HCT116 (cell line): ENCODE measurements around the gene SND1. TPM values are rescaled to one million over a fixed set of nuclear protein-coding genes. Genes with fewer than 3 reads are reported as not detected.

Experiments
- ATAC-seq: fragments of 200-7000 bp; cut with Tn5 transposase; 2 replicates; pipeline ENCODE4 v1.9.1; 2020; ENCODE audit warnings: mild to moderate bottlenecking, moderate library complexity
- BruUV-seq: library from RNA; stranded (reverse); fragments of 400-500 nt; replicated peaks from 2 replicates; lab custom pipeline; 2021; lab: Mats Ljungman, UMichigan
- CTCF ChIA-PET: fragments of 300-600 bp; sonication (Branson Sonifier 250); formaldehyde crosslinking; loops from one replicate; lab custom pipeline; 2021; ENCODE audit warnings: antibody characterized with exemption; lab: Charles Lee
- POLR2A ChIA-PET: fragments of 300-600, 350-600 bp; sonication (Branson Sonifier 250); formaldehyde crosslinking; loops from one replicate; lab custom pipeline; 2021; ENCODE audit warnings: antibody characterized with exemption; lab: Charles Lee
- RAD21 ChIA-PET, 2 experiments: fragments of 300-600 bp; sonication (Branson Sonifier 250); formaldehyde crosslinking; loops; one replicate each; lab custom pipeline; 2023; ENCODE audit warnings: low total read pairs in 2 of 2; ENCODE audit not compliant: uncharacterized antibody in 2 of 2, unreplicated experiment in 2 of 2, low non-redundant PET in 1 of 2; lab: Charles Lee
- DNase-seq: peaks from one replicate; pipeline ENCODE4 v3.0.0-alpha.2; 2010; ENCODE audit warnings: low read depth, low spot score
- H2AFZ ChIP-seq: fragments of 200-600 bp; shearing (Covaris generic), sonication (generic); 2 replicates; pipeline ENCODE4 v1.6.1; 2017; ENCODE audit warnings: low read depth, mixed run types, mixed read lengths, antibody characterized with exemption, low read length; ENCODE audit not compliant: poor library complexity, severe bottlenecking
- H3K27ac ChIP-seq: 2 replicates; pipeline ENCODE4 v1.5.1; 2012; ENCODE audit warnings: low read depth, low read length
- H3K27me3 ChIP-seq: fragments of 200-600 bp; sonication (generic); 2 replicates; pipeline ENCODE4 v1.6.1; 2016; ENCODE audit warnings: mixed run types, low read length, mixed read lengths; ENCODE audit not compliant: insufficient read depth
- H3K36me3 ChIP-seq, 2 experiments: fragments of 200-500 bp in 1 of 2; fragments of 200-600 bp in 1 of 2; sonication (Bioruptor generic) in 1 of 2; sonication (generic) in 1 of 2; 2 replicates each; pipeline versions ENCODE4 v1.5.1 to v1.6.1; 2014 to 2016; ENCODE audit warnings: low read length in 2 of 2, inconsistent platforms in 1 of 2, mixed read lengths in 1 of 2, mixed run types in 1 of 2; ENCODE audit not compliant: insufficient read depth in 2 of 2, control insufficient read depth in 1 of 2
- H3K4me1 ChIP-seq, 2 experiments: fragments of 200-600 bp in 1 of 2; sonication (generic) in 1 of 2; 2 replicates each; pipeline versions ENCODE4 v1.5.1 to v1.6.1; 2012 to 2017; ENCODE audit warnings: low read length in 2 of 2, inconsistent platforms in 1 of 2, mild to moderate bottlenecking in 1 of 2, mixed read lengths in 1 of 2, mixed run types in 1 of 2, moderate library complexity in 1 of 2; ENCODE audit not compliant: insufficient read depth in 2 of 2, control insufficient read depth in 1 of 2
- H3K4me2 ChIP-seq: fragments of 200-600 bp; sonication (generic); 2 replicates; pipeline ENCODE4 v1.6.1; 2017; ENCODE audit warnings: mixed run types, low read length, mixed read lengths
- H3K4me3 ChIP-seq, 2 experiments: fragments of 200-600 bp in 1 of 2; sonication (generic) in 1 of 2; replicated peaks in 1 of 2; 2 replicates each; pipeline ENCODE4 v1.5.1; 2011 to 2016; ENCODE audit warnings: low read length in 2 of 2, control low read depth in 1 of 2, low read depth in 1 of 2, mild to moderate bottlenecking in 1 of 2, mixed read lengths in 1 of 2, mixed run types in 1 of 2
- H3K79me2 ChIP-seq: fragments of 200-600 bp; sonication (generic); 2 replicates; pipeline ENCODE4 v1.6.1; 2017; ENCODE audit warnings: mild to moderate bottlenecking, mixed run types, low read length, moderate library complexity, mixed read lengths; ENCODE audit not compliant: insufficient read depth
- H3K9ac ChIP-seq: fragments of 200-600 bp; sonication (generic); 2 replicates; pipeline ENCODE4 v1.6.1; 2016; ENCODE audit warnings: low read length, mixed read lengths
- H3K9me2 ChIP-seq: fragments of 200-600 bp; sonication (generic), shearing (Covaris generic); 2 replicates; pipeline ENCODE4 v1.6.1; 2017; ENCODE audit warnings: mixed run types, mild to moderate bottlenecking, moderate library complexity; ENCODE audit not compliant: insufficient read depth
- H3K9me3 ChIP-seq, 2 experiments: fragments of 200-500 bp in 1 of 2; fragments of 200-600 bp in 1 of 2; sonication (Bioruptor generic) in 1 of 2; sonication (generic) in 1 of 2; 2 replicates each; pipeline ENCODE4 v1.6.1; 2014 to 2017; ENCODE audit warnings: low read length in 2 of 2, mixed read lengths in 2 of 2, inconsistent platforms in 1 of 2, low read depth in 1 of 2, mild to moderate bottlenecking in 1 of 2, mixed run types in 1 of 2, moderate library complexity in 1 of 2; ENCODE audit not compliant: control insufficient read depth in 1 of 2, insufficient read depth in 1 of 2
- H4K20me1 ChIP-seq: fragments of 200-600 bp; sonication (generic), shearing (Covaris generic); 2 replicates; pipeline ENCODE4 v1.6.1; 2017; ENCODE audit warnings: mixed run types, mild to moderate bottlenecking, moderate library complexity; ENCODE audit not compliant: insufficient read depth
- CEBPB ChIP-seq: IDR thresholded peaks from 2 replicates; pipeline ENCODE4 v1.6.1; 2012; ENCODE audit warnings: low read depth
- ELF1 ChIP-seq: IDR thresholded peaks from 2 replicates; pipeline ENCODE4 v1.6.1; 2012; ENCODE audit warnings: low read depth, borderline replicate concordance
- EZH2 ChIP-seq: fragments of 200-600 bp; sonication (generic); IDR thresholded peaks from 2 replicates; pipeline ENCODE4 v1.6.1; 2017; ENCODE audit warnings: antibody characterized with exemption, mixed run types
- EZH2phosphoT487 ChIP-seq: fragments of 200-600 bp; IDR thresholded peaks from 2 replicates; pipeline ENCODE4 v1.6.1; 2018; ENCODE audit warnings: antibody characterized with exemption, borderline replicate concordance
- JUND ChIP-seq: IDR thresholded peaks from 2 replicates; pipeline ENCODE4 v1.6.1; 2012
- POLR2A ChIP-seq: IDR thresholded peaks from 2 replicates; pipeline ENCODE4 v1.7.0; 2011; ENCODE audit warnings: borderline replicate concordance; ENCODE audit not compliant: insufficient read depth, insufficient read length; ENCODE audit errors: extremely low read depth
- SP1 ChIP-seq: IDR thresholded peaks from 2 replicates; pipeline ENCODE4 v1.6.1; 2012; ENCODE audit warnings: low read depth
- TCF7L2 ChIP-seq: IDR thresholded peaks from 2 replicates; pipeline ENCODE4 v1.7.0; 2011; ENCODE audit warnings: borderline replicate concordance, inconsistent platforms; ENCODE audit not compliant: insufficient read depth, insufficient read length; ENCODE audit errors: extremely low read depth
- YY1 ChIP-seq: IDR thresholded peaks from 2 replicates; pipeline ENCODE4 v1.6.1; 2011; ENCODE audit warnings: low read length, low read depth, moderate library complexity, mild to moderate bottlenecking; ENCODE audit not compliant: insufficient replicate concordance; ENCODE audit errors: extremely low read depth
- ZFX ChIP-seq: fragments of 450-650 bp; IDR thresholded peaks from 2 replicates; pipeline ENCODE4 v1.6.1; 2017
- ZNF274 ChIP-seq: fragments of 200-500 bp; sonication (Bioruptor generic); IDR thresholded peaks from 2 replicates; pipeline ENCODE4 v1.6.1; 2014; ENCODE audit warnings: mild to moderate bottlenecking, low read depth, low read length, inconsistent platforms
- intact Hi-C: fragments of 100-400 bp; cut with micrococcal nuclease; formaldehyde crosslinking; loops from 2 replicates; pipeline ENCODE4 v1.10.0; 2022
- total RNA-seq: library from RNA; stranded (reverse); gene quantifications from one replicate; pipeline ENCODE4 v1.2.1, GENCODE V29; 2021; ENCODE audit not compliant: unreplicated experiment
- TF ChIP-seq, protein P1 (sequence below): IDR thresholded peaks from 2 replicates; pipeline ENCODE4 v1.6.1; 2011; ENCODE audit warnings: mild to moderate bottlenecking, low read length, moderate library complexity; ENCODE audit not compliant: insufficient replicate concordance; ENCODE audit errors: extremely low read depth
- TF ChIP-seq, protein P2 (sequence below): IDR thresholded peaks from 2 replicates; pipeline ENCODE4 v1.6.1; 2012
- TF ChIP-seq, protein P3 (sequence below), 3 experiments: fragments of 200-600 bp in 1 of 3; sonication (generic) in 1 of 3; IDR thresholded peaks in 2 of 3; conservative IDR thresholded peaks in 1 of 3; 2 replicates each; pipeline ENCODE4 v1.5.1; 2012 to 2017; ENCODE audit warnings: low read depth in 2 of 3, low read length in 2 of 3, antibody characterized with exemption in 1 of 3, borderline replicate concordance in 1 of 3, control low read depth in 1 of 3, mild to moderate bottlenecking in 1 of 3, mixed read lengths in 1 of 3, mixed run types in 1 of 3, moderate library complexity in 1 of 3; ENCODE audit not compliant: insufficient read depth in 1 of 3
- TF ChIP-seq, protein P4 (sequence below): IDR thresholded peaks from 2 replicates; pipeline ENCODE4 v1.6.1; 2012

The SND1 gene
- total RNA-seq, 1 experiment from 2014 or later, result 169 TPM

DNA sequence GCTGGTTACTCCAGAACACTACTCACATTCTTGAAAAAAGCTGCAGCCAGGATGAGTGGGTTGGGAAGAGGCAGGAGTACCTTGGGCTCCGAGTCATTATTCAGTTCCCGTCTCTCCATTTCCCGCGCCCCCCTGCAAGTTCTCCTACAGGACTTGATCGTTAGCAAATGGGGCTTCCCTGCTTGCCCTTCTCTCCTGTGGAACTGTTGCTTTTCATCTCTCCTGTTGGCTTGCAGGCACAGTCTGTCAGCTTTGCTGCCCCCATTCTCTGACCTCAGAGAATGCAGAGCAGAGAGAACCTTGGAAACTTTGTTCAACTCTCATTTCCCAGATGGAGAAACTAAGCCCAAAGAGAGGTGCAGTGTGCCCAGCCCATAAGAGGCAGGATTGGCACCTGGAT, 414.9 kb downstream of the SND1 start:
- Histone ChIP-seq H4K20me1 (no peaks in the 10 kb centered on the region), H3K4me2 (no peak overlapping the region), H3K27ac (no peak overlapping the region), H3K4me3 (no peak overlapping the region), H3K4me1 (no peaks in the 10 kb centered on the region), H2AFZ (no peak overlapping the region), H3K36me3 (no peaks in the 10 kb centered on the region), H3K9me2 (no peaks in the 10 kb centered on the region), H3K27me3 (no peaks in the 10 kb centered on the region), H3K9me3 (no peaks in the 10 kb centered on the region), H3K9ac (no peak overlapping the region), H3K79me2 (no peaks in the 10 kb centered on the region)
- TF ChIP-seq CEBPB (no peak), EZH2phosphoT487 (no peak), ZNF274 (no peak)
- BruUV-seq, result no TSS peak
- ATAC-seq (no peak), DNase-seq (no peak)
- ChIA-PET CTCF (no interaction called here), POLR2A (no interaction called here), RAD21 (no interaction called here)
- intact Hi-C loops, result no loop called here

- H3K9me3 ChIP-seq, result no peaks in the 10 kb centered on the region
- H3K4me3 ChIP-seq, result no peak overlapping the region
- no peaks in the 10 kb centered on the region for H3K9me2 ChIP-seq
- intact Hi-C loops, result no loop called here
- H3K4me1 ChIP-seq, result no peaks in the 10 kb centered on the region
- no peak for DNase-seq
- H3K79me2 ChIP-seq, result no peaks in the 10 kb centered on the region
- H3K36me3 ChIP-seq, result no peaks in the 10 kb centered on the region
- no peak overlapping the region for H3K27ac ChIP-seq
- TF ChIP-seq, protein P1, sequence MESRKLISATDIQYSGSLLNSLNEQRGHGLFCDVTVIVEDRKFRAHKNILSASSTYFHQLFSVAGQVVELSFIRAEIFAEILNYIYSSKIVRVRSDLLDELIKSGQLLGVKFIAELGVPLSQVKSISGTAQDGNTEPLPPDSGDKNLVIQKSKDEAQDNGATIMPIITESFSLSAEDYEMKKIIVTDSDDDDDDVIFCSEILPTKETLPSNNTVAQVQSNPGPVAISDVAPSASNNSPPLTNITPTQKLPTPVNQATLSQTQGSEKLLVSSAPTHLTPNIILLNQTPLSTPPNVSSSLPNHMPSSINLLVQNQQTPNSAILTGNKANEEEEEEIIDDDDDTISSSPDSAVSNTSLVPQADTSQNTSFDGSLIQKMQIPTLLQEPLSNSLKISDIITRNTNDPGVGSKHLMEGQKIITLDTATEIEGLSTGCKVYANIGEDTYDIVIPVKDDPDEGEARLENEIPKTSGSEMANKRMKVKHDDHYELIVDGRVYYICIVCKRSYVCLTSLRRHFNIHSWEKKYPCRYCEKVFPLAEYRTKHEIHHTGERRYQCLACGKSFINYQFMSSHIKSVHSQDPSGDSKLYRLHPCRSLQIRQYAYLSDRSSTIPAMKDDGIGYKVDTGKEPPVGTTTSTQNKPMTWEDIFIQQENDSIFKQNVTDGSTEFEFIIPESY, result no peak
- TF ChIP-seq YY1, result no peak
- no peak for TF ChIP-seq ZNF274
- no peak for TF ChIP-seq EZH2
- no peak for TF ChIP-seq TCF7L2
- TF ChIP-seq EZH2phosphoT487, result no peak
- no peak for TF ChIP-seq SP1
- TF ChIP-seq, protein P2, sequence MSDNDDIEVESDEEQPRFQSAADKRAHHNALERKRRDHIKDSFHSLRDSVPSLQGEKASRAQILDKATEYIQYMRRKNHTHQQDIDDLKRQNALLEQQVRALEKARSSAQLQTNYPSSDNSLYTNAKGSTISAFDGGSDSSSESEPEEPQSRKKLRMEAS, result no peak
- no peak for TF ChIP-seq ZFX
- TF ChIP-seq, protein P3, sequence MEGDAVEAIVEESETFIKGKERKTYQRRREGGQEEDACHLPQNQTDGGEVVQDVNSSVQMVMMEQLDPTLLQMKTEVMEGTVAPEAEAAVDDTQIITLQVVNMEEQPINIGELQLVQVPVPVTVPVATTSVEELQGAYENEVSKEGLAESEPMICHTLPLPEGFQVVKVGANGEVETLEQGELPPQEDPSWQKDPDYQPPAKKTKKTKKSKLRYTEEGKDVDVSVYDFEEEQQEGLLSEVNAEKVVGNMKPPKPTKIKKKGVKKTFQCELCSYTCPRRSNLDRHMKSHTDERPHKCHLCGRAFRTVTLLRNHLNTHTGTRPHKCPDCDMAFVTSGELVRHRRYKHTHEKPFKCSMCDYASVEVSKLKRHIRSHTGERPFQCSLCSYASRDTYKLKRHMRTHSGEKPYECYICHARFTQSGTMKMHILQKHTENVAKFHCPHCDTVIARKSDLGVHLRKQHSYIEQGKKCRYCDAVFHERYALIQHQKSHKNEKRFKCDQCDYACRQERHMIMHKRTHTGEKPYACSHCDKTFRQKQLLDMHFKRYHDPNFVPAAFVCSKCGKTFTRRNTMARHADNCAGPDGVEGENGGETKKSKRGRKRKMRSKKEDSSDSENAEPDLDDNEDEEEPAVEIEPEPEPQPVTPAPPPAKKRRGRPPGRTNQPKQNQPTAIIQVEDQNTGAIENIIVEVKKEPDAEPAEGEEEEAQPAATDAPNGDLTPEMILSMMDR (IDR thresholded peaks at IDR 0.05 in 2 of 3, conservative IDR thresholded peaks at IDR 0.05 in 1 of 3; ENCODE audit: borderline replicate concordance in 1 of 3, insufficient read depth in 1 of 3, low read depth in 2 of 3, low read length in 2 of 3), result no peak
- TF ChIP-seq ELF1, result no peak
- TF ChIP-seq CEBPB, result no peak
- TF ChIP-seq JUND, result no peak
- TF ChIP-seq POLR2A, result no peak
- TF ChIP-seq, protein P4, sequence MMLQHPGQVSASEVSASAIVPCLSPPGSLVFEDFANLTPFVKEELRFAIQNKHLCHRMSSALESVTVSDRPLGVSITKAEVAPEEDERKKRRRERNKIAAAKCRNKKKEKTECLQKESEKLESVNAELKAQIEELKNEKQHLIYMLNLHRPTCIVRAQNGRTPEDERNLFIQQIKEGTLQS, result no peak
- no peak overlapping the region for H3K4me2 ChIP-seq
- no peaks in the 10 kb centered on the region for H3K27me3 ChIP-seq
- ATAC-seq, result no peak
- no peak overlapping the region for H2AFZ ChIP-seq
- POLR2A ChIA-PET, result no interaction called here
- RAD21 ChIA-PET, result no interaction called here
- CTCF ChIA-PET, result no interaction called here
- BruUV-seq, result no TSS peak
- no peak overlapping the region for H3K9ac ChIP-seq
- H4K20me1 ChIP-seq, result no peaks in the 10 kb centered on the region
Observed at GRCh38 chr7:128067983-128068382, 416.0 kb downstream of the SND1 start.
